Right ventricle myocardium inferior (tissue), 1 donor: ENCODE data around the gene OR6B2. TPM values are rescaled to one million over a fixed set of nuclear protein-coding genes. Genes with fewer than 3 reads are reported as not detected.

Experiments used
- ATAC-seq: fragments of 200-7000 bp; cut with Tn5 transposase; one replicate; pipeline ENCODE4 v1.9.1; 2020; ENCODE audit warnings: mild to moderate bottlenecking, moderate library complexity
- DNase-seq: peaks from one replicate; pipeline ENCODE4 v3.0.0; 2021; ENCODE audit errors: missing footprints
- intact Hi-C: fragments of 100-400 bp; cut with DNase I; formaldehyde crosslinking; loops from one replicate; pipeline ENCODE4 v1.11.0; 2022
- long read RNA-seq: library from polyadenylated mRNA; unstranded; transcript quantifications from one replicate; pipeline ENCODE4 v2.0.0, GENCODE V29; 2021
- total RNA-seq: library from RNA; stranded (reverse); fragmentation: NEBNext Ultra II Directional; extraction: Animal tissue kit (Norgen Biotek cat#: 25700); gene quantifications from one replicate; pipeline ENCODE4 v1.2.1, GENCODE V29; 2021
- donor health status: DM: no; HTN: yes; CAD: no; lungs with severe emphysema.

Gene OR6B2
- not detected for total RNA-seq
- long read RNA-seq = 0 reads

- DNase-seq (no peak), ATAC-seq (no peak)
- intact Hi-C loops = no loop called here
These were observed at the start of gene OR6B2 for GRCh38 chr2:240030379-240031094. Gene OR6B2, minus strand, starts transcription at chr2:240030429. Its CDS starts 0 bp downstream, at chr2:240030429.

GRCh38 chr2:240078631-240079030 is 48.4 kb upstream of the OR6B2 start:
- intact Hi-C loops = no loop called here

GRCh38 chr2:240077442-240077841 is 47.2 kb upstream of the OR6B2 start:
- DNase-seq (no peak), ATAC-seq (no peak)
- intact Hi-C loops = no loop called here

More at GRCh38 chr2:240078631-240079030, 48.4 kb upstream of the OR6B2 start:
- DNase-seq (no peak), ATAC-seq (no peak)

GRCh38 chr2:240074545-240074944 is 44.3 kb upstream of the OR6B2 start:
- ATAC-seq (no peak), DNase-seq (no peak)
- intact Hi-C loops = no loop called here

GRCh38 chr2:240070907-240071306 is 40.7 kb upstream of the OR6B2 start:
- DNase-seq (no peak), ATAC-seq (no peak)
- intact Hi-C loops = no loop called here

- no peak for DNase-seq
- intact Hi-C loops = no loop called here
- ATAC-seq = no peak
These were observed 39.6 kb upstream of the OR6B2 start for GRCh38 chr2:240069829-240070228.

- intact Hi-C loops = no loop called here
- no peak for DNase-seq
- no peak for ATAC-seq
These were observed 38.0 kb upstream of the OR6B2 start for GRCh38 chr2:240068193-240068592.

GRCh38 chr2:240066489-240066888 is 36.3 kb upstream of the OR6B2 start:
- intact Hi-C loops = no loop called here
- ATAC-seq (no peak), DNase-seq (no peak)

- intact Hi-C loops = no loop called here
- ATAC-seq (no peak), DNase-seq (no peak)
These were observed 34.7 kb upstream of the OR6B2 start for GRCh38 chr2:240064898-240065297.

- ATAC-seq (no peak), DNase-seq (no peak)
- intact Hi-C loops = loop anchor here (2.0 kb wide), 1 partner anchor 84 kb away; no protein-coding TSS in a partner anchor
These were observed 30.9 kb upstream of the OR6B2 start for GRCh38 chr2:240060977-240061591.

- ATAC-seq = no peak
- intact Hi-C loops = no loop called here
These were observed 26.4 kb upstream of the OR6B2 start for GRCh38 chr2:240056678-240057077.

GRCh38 chr2:240055177-240055917 is 25.1 kb upstream of the OR6B2 start:
- intact Hi-C loops = no loop called here
- ATAC-seq (no peak), DNase-seq (no peak)

More at GRCh38 chr2:240056678-240057077, 26.4 kb upstream of the OR6B2 start:
- DNase-seq = no peak

- ATAC-seq (no peak), DNase-seq (no peak)
- intact Hi-C loops = no loop called here
These were observed 23.2 kb upstream of the OR6B2 start, which contains the start of gene OR6B3 for GRCh38 chr2:240053173-240054155. Gene OR6B3, minus strand, starts transcription at chr2:240053521.

- DNase-seq = no peak
- intact Hi-C loops = no loop called here
These were observed 22.3 kb upstream of the OR6B2 start for GRCh38 chr2:240052524-240052923.

GRCh38 chr2:240051697-240052096 is 21.5 kb upstream of the OR6B2 start:
- DNase-seq (no peak), ATAC-seq (no peak)
- intact Hi-C loops = no loop called here

More at GRCh38 chr2:240052524-240052923, 22.3 kb upstream of the OR6B2 start:
- ATAC-seq = no peak

GRCh38 chr2:240050278-240050677 is 20.0 kb upstream of the OR6B2 start:
- DNase-seq (peak; percentile 51), ATAC-seq (no peak)
- intact Hi-C loops = no loop called here

- ATAC-seq = no peak
- DNase-seq = peak; percentile 50
- intact Hi-C loops = no loop called here
These were observed 18.0 kb upstream of the OR6B2 start for GRCh38 chr2:240048237-240048636.

- no peak for ATAC-seq
- intact Hi-C loops = no loop called here
These were observed 14.9 kb upstream of the OR6B2 start for GRCh38 chr2:240045098-240045497.

More at GRCh38 chr2:240045098-240045497, 14.9 kb upstream of the OR6B2 start:
- DNase-seq = peak; percentile 50
